SK-N-DZ (cell line): ENCODE results near the gene KRT5.
"Not testable (repeated sequence)": the region's sequence is repeated elsewhere in the genome, so short reads cannot be mapped to it uniquely, and the experiment has no call there.

Experiments
- DNase-seq: peaks from one replicate; pipeline ENCODE4 v3.0.0-alpha.2; 2015; ENCODE audit warnings: low spot score

KRT5 gene

DNA sequence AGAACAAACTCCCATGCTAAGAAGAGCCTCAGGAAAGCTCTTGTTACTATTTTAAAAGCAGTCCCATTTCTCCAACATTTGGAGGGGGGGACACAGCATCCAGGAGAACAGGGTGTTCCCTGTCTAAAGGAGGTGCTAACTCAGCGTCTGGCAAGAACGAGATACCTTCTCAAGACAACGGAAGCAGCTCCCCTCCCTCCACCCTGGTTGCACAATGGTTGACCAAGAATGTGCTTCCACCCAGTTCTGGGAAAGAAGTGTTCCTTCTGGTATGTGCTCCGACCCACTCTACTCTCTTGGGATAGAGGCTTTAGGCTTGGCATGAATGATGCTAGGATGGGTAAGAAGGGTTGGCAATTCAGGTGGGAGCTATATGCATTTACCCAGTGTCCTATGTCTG, 25.7 kb downstream of the KRT5 start:
- DNase-seq = no peak

- DNase-seq = no peak
These were observed 26.1 kb downstream of the KRT5 start for GRCh38 chr12:52494100-52494499.

- no peak for DNase-seq
These were observed 27.0 kb downstream of the KRT5 start, which contains the start of gene KRT6A for GRCh38 chr12:52493172-52493571. TSS of gene KRT6A (minus strand) at chr12:52493257. CDS start at chr12:52493188, 69 bp downstream.

DNA sequence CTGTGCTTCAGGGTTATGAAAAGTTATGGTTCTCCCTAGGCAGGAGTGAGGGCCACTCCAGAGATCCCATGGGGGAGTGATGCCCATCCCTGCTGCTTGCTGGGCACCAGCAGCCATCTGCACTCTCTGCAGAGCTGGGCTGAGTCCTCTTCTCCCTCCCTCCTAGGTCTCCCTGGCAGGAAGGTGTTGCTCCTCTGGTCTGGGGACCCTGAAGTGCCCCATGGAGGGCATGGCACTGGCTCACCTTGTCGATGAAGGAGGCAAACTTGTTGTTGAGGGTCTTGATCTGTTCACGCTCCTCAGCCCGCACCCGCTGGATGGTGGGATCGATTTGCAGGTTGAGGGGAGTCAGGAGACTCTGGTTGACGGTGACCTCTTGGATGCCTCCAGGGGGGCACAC, 27.8 kb downstream of the KRT5 start:
- DNase-seq = not testable (repeated sequence)

- DNase-seq = not testable (repeated sequence)
These were observed 28.7 kb downstream of the KRT5 start for GRCh38 chr12:52491495-52491894.

DNA sequence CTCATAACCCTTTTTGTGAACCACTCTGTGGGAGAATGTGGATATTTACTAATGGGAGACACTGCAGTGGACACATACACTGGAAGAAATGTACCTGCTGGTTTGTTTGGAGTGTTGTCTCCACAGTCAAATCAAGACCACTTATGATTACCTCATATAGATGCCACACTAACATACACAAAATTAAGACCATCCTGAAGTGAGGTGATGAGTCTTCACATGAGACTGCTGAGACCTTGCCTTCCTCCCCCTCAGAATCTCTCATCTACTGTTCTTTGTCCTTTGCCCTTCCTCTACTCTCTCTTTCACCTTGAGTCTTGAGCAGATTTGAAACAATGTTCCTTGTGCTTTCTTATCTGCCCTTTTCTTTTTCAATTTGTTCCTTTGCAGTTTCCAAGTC, 31.5 kb downstream of the KRT5 start:
- DNase-seq = no peak

GRCh38 chr12:52487744-52488443, 32.3 kb downstream of the KRT5 start:
- not testable (repeated sequence) for DNase-seq

GRCh38 chr12:52487211-52487610, 33.0 kb downstream of the KRT5 start:
- DNase-seq = no peak

DNA sequence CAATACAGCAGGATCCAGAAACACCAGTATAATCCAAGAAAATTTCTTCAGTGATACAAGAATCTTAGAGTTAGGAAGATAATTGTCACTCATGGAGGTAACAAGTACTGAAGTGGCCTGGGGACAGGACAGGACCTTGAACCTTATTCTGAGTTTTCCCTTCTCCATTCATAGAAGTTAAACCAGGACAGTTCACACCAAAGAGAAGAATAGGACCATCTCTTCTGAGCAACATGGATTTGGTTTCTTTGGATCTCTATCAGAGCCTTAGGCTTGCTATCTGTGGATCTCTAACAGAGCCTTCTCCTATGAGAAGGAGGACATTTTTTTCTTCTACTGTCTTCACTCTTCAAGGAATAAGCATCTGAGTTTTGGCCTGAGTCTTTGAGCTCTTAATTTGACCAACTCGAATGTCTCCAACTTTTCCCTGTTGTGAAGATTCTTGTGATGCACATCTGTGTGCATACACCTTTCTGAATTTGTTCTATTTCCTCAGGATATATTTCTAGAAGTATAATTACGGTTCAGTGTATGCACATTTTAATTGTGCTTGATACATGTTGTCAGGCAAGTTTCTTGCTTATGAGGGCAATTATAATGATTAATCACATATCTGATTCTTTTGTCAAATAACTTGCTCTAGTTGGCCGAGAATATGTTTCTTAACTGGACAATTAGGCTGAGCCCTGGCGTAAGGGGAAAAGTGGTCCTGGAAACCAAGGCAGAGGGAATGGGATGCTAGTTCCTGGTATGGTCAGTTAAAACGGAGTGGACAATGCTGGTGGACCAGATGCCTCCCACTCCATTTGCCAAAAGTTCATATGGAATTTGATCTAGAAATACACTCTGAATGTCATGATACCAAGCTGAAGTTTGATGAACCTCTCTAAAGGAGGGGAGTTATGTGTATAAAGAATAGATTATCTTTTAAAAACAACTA, 33.8 kb downstream of the KRT5 start:
- DNase-seq = no peak

DNA sequence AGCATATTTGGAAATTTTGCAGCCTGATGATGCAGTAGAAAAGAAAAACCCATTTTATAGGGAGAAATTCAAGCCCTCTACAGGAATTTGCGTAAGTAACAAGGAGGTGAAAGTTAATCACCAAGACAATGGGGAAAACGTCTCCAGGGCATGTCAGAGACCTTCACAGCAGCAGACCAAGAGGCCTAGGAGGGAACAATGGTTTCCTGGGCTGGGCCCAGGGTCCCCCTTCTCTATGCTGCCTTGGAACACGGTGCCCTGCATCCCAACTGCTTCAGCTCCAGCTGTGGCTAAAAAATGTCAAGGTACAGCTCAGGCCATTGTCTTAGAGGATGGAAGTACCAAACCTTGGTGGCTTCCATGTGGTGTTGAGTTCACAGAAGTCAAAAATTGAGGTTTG, 40.1 kb downstream of the KRT5 start:
- DNase-seq = no peak

GRCh38 chr12:52477651-52478050, 42.5 kb downstream of the KRT5 start:
- no peak for DNase-seq

- no peak for DNase-seq
These were observed 46.0 kb downstream of the KRT5 start for GRCh38 chr12:52474212-52474611.

GRCh38 chr12:52473768-52474167, 46.4 kb downstream of the KRT5 start, which contains the start of gene KRT6C:
TSS of gene KRT6C (minus strand) at chr12:52473805. CDS start at chr12:52473737, 68 bp downstream.
- DNase-seq = no peak

DNA sequence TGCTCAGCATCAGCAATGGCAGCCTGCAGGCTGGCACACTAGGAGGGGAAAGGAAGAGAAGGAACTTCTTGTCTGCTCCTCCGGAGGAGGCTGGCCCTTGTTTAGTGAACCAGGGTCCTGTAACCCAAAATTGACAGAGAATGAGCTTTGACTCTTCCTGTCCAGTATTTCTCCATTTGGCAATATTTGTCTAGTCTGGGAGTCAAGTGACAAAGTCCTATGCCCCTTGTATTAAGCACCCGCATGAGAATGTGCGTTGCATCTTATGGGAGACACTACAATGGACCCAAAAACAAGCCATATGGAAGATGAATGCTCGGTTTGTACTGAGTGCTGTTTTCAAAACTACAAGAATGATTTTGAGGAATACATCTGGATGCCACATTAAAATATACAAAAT, 50.3 kb downstream of the KRT5 start:
- DNase-seq = no peak

GRCh38 chr12:52464897-52465296, 55.3 kb downstream of the KRT5 start:
- no peak for DNase-seq
